Neural cell (in vitro differentiated cells): ENCODE results near the gene NFS1.

Source experiments
- EP300 ChIP-seq: fragments of 450-650 bp; conservative IDR thresholded peaks from 2 replicates; pipeline ENCODE4 v1.6.1; 2014; ENCODE audit warnings: antibody characterized with exemption, mild to moderate bottlenecking, moderate library complexity; ENCODE audit not compliant: poor library complexity, severe bottlenecking
- EZH2 ChIP-seq: fragments of 200-600, 300-800 bp; shearing (Covaris generic), sonication (generic); IDR thresholded peaks from 2 replicates; pipeline ENCODE4 v1.6.1; 2014; ENCODE audit warnings: antibody characterized with exemption, low read length, borderline replicate concordance, mild to moderate bottlenecking; ENCODE audit not compliant: insufficient read depth, poor library complexity, severe bottlenecking
- POLR2AphosphoS5 ChIP-seq: IDR thresholded peaks from 2 replicates; pipeline ENCODE4 v1.6.1; 2012
- RAD21 ChIP-seq: fragments of 450-650 bp; conservative IDR thresholded peaks from 2 replicates; pipeline ENCODE4 v1.6.1; 2014; ENCODE audit warnings: antibody characterized with exemption, mild to moderate bottlenecking, moderate library complexity
- TAF1 ChIP-seq: IDR thresholded peaks from 2 replicates; pipeline ENCODE4 v1.6.1; 2012; ENCODE audit warnings: low read depth
- TF ChIP-seq, protein P1 (sequence below): fragments of 450-650 bp; IDR thresholded peaks from 2 replicates; pipeline ENCODE4 v1.5.1; 2014; ENCODE audit warnings: antibody characterized with exemption, mild to moderate bottlenecking, moderate library complexity; ENCODE audit not compliant: poor library complexity, severe bottlenecking
- TF ChIP-seq, protein P2 (sequence below): IDR thresholded peaks from 2 replicates; pipeline ENCODE4 v1.6.1; 2012; ENCODE audit warnings: borderline replicate concordance

DNA sequence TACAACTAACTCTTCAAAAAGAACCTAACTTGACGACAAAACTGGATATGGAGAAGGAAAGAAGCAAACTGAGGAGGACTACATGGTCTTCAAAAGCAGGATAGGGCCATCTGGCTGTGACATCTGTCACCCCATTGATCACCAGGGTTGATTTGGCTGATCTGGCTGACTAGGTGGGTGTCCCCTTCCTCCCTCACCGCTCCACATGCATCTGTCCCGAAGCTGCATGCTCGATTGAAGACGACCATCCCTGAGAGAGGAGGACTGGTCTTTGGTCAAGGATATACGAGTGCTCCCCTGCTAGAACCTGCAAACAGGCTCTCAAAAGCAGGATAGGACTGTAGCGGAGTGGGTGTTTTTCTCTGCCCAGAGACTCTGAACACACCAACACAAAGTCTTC is 56.1 kb downstream of the NFS1 start:
- TF ChIP-seq EP300: no peak
- no peak for TF ChIP-seq TAF1
- TF ChIP-seq, protein P1, sequence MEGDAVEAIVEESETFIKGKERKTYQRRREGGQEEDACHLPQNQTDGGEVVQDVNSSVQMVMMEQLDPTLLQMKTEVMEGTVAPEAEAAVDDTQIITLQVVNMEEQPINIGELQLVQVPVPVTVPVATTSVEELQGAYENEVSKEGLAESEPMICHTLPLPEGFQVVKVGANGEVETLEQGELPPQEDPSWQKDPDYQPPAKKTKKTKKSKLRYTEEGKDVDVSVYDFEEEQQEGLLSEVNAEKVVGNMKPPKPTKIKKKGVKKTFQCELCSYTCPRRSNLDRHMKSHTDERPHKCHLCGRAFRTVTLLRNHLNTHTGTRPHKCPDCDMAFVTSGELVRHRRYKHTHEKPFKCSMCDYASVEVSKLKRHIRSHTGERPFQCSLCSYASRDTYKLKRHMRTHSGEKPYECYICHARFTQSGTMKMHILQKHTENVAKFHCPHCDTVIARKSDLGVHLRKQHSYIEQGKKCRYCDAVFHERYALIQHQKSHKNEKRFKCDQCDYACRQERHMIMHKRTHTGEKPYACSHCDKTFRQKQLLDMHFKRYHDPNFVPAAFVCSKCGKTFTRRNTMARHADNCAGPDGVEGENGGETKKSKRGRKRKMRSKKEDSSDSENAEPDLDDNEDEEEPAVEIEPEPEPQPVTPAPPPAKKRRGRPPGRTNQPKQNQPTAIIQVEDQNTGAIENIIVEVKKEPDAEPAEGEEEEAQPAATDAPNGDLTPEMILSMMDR: no peak
- TF ChIP-seq EZH2: no peak
- no peak for TF ChIP-seq POLR2AphosphoS5
- TF ChIP-seq, protein P2, sequence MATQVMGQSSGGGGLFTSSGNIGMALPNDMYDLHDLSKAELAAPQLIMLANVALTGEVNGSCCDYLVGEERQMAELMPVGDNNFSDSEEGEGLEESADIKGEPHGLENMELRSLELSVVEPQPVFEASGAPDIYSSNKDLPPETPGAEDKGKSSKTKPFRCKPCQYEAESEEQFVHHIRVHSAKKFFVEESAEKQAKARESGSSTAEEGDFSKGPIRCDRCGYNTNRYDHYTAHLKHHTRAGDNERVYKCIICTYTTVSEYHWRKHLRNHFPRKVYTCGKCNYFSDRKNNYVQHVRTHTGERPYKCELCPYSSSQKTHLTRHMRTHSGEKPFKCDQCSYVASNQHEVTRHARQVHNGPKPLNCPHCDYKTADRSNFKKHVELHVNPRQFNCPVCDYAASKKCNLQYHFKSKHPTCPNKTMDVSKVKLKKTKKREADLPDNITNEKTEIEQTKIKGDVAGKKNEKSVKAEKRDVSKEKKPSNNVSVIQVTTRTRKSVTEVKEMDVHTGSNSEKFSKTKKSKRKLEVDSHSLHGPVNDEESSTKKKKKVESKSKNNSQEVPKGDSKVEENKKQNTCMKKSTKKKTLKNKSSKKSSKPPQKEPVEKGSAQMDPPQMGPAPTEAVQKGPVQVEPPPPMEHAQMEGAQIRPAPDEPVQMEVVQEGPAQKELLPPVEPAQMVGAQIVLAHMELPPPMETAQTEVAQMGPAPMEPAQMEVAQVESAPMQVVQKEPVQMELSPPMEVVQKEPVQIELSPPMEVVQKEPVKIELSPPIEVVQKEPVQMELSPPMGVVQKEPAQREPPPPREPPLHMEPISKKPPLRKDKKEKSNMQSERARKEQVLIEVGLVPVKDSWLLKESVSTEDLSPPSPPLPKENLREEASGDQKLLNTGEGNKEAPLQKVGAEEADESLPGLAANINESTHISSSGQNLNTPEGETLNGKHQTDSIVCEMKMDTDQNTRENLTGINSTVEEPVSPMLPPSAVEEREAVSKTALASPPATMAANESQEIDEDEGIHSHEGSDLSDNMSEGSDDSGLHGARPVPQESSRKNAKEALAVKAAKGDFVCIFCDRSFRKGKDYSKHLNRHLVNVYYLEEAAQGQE: no peak
- TF ChIP-seq RAD21: no peak
